Lower leg skin (tissue), 4 donors: Measurements from ENCODE around the gene ELAC2. TPM values are rescaled to one million over a fixed set of nuclear protein-coding genes. Genes with fewer than 3 reads are reported as not detected.
A peak's percentile ranks its signal among the peaks of the same experiment; 100 is the strongest.

Experiments
- DNase-seq, 2 donors: peaks; one replicate each; pipeline ENCODE4 v3.0.0-alpha.2; 2019; ENCODE audit warnings: low spot score in 2 of 2
- H3K4me3 ChIP-seq: fragments of 200-600 bp; sonication (generic); 2 replicates; pipeline ENCODE4 v1.5.1; 2017; ENCODE audit warnings: mild to moderate bottlenecking, low read depth; ENCODE audit not compliant: poor library complexity, severe bottlenecking
- CTCF ChIP-seq, 3 donors: fragments of 450-650 bp; IDR thresholded peaks; one replicate each; pipeline ENCODE4 v1.5.1; 2016; ENCODE audit warnings: antibody characterized with exemption in 3 of 3, mild to moderate bottlenecking in 3 of 3, moderate library complexity in 2 of 3
- POLR2A ChIP-seq, 2 donors: fragments of 450-650 bp; IDR thresholded peaks; one replicate each; pipeline ENCODE4 v1.6.1; 2016 to 2017; ENCODE audit warnings: antibody characterized with exemption in 2 of 2, mild to moderate bottlenecking in 1 of 2, moderate library complexity in 1 of 2
- WGBS, 2 donors: methylation state at CpG; one replicate each; pipeline ENCODE4 v1.1.5; 2018; 5-methylcytosine and 5-hydroxymethylcytosine counted together
- intact Hi-C: fragments of 100-400 bp; cut with DNase I; formaldehyde crosslinking; loops from one replicate; pipeline ENCODE4 v1.15.0; 2023; ENCODE audit warnings: low total_unique reads
- total RNA-seq, 4 donors: library from RNA; depleted of rRNA; stranded (reverse); fragments of >200 nt; gene quantifications; one replicate each; pipeline ENCODE4 v1.1.0, GENCODE V29; 2016

The ELAC2 gene
- total RNA-seq, 4 donors from 2014 or later, result 44.3 to 107 (median 62.0) TPM

- intact Hi-C loops, result no loop called here
- WGBS, 2 donors, result 77 to 78% methylated on average over 5 of the region's 5 CpGs
- no peak overlapping the region for H3K4me3 ChIP-seq
- TF ChIP-seq POLR2A (IDR thresholded peaks at IDR 0.05) (no peak), CTCF (IDR thresholded peaks at IDR 0.05) (no peak)
- peak in 1 of 2 donors; percentile 67 for DNase-seq
Observed at GRCh38 chr17:13027246-13027645, 9.4 kb upstream of the ELAC2 start.

GRCh38 chr17:13025687-13026086 is 7.9 kb upstream of the ELAC2 start:
- intact Hi-C loops, result no loop called here
- H3K4me3 ChIP-seq, result no peak overlapping the region
- no peak for DNase-seq
- TF ChIP-seq POLR2A (IDR thresholded peaks at IDR 0.05) (no peak), CTCF (IDR thresholded peaks at IDR 0.05) (no peak)

- WGBS, 2 donors, result 59 to 69% methylated on average over 5 of the region's 5 CpGs
- no peak for TF ChIP-seq CTCF (IDR thresholded peaks at IDR 0.05)
- intact Hi-C loops, result no loop called here
- H3K4me3 ChIP-seq, result no peak overlapping the region
- DNase-seq, result peak in 1 of 2 donors; percentile 66
Observed at GRCh38 chr17:13025258-13025627, 7.4 kb upstream of the ELAC2 start.

- H3K4me3 ChIP-seq, result no peak overlapping the region
- TF ChIP-seq POLR2A (IDR thresholded peaks at IDR 0.05) (no peak), CTCF (IDR thresholded peaks at IDR 0.05) (no peak)
- WGBS, 2 donors, result 29% methylated on average over 19 of the region's 19 CpGs
- intact Hi-C loops, result no loop called here
- DNase-seq, result peak in 1 of 2 donors; percentile 91
Observed at GRCh38 chr17:13024526-13025257, 6.9 kb upstream of the ELAC2 start.

GRCh38 chr17:13024016-13024415 is 6.2 kb upstream of the ELAC2 start:
- 66 to 75% methylated on average over 6 of the region's 6 CpGs for WGBS, 2 donors

GRCh38 chr17:13016881-13017654 is 759 bp downstream of the ELAC2 start:
- H3K4me3 ChIP-seq, result peak overlapping the region; percentile 72
- DNase-seq, result peak in 1 of 2 donors; percentile 6
- intact Hi-C loops, result no loop called here
- no peak for TF ChIP-seq POLR2A (IDR thresholded peaks at IDR 0.05)
- no peak for TF ChIP-seq CTCF (IDR thresholded peaks at IDR 0.05)
- WGBS, 2 donors, result 19% methylated on average over 21 of the region's 21 CpGs

More at GRCh38 chr17:13024016-13024415, 6.2 kb upstream of the ELAC2 start:
- no peak overlapping the region for H3K4me3 ChIP-seq
- no peak for TF ChIP-seq POLR2A (IDR thresholded peaks at IDR 0.05)
- DNase-seq, result no peak
- intact Hi-C loops, result no loop called here
